Natural killer cell (primary cell): ENCODE results near the gene DIPK1A. TPM values are rescaled to one million over a fixed set of nuclear protein-coding genes. Genes with fewer than 3 reads are reported as not detected.

Source experiments
- ATAC-seq, 3 donors: fragments of 150-1000 bp in 2 of 3; fragments of 200-7000 bp in 1 of 3; cut with Tn5 transposase; 1 replicate in 1 of 3; 2 replicates in 2 of 3; pipeline ENCODE4 v1.10.0; 2021; ENCODE audit warnings: mild to moderate bottlenecking in 2 of 3, moderate library complexity in 2 of 3
- DNase-seq, 2 donors: peaks; one replicate each; pipeline versions ENCODE4 v3.0.0 to v3.0.0-alpha.2; 2013 to 2021; ENCODE audit warnings: mixed read lengths in 1 of 2
- H3K27ac ChIP-seq: one replicate; pipeline ENCODE4 v1.5.1; 2013; ENCODE audit warnings: mild to moderate bottlenecking, low read length
- H3K27me3 ChIP-seq: one replicate; pipeline ENCODE4 v1.6.1; 2013; ENCODE audit warnings: low read length; ENCODE audit not compliant: control insufficient read depth, insufficient read depth
- H3K36me3 ChIP-seq: one replicate; pipeline ENCODE4 v1.6.1; 2013; ENCODE audit warnings: low read length; ENCODE audit not compliant: control insufficient read depth, insufficient read depth
- H3K4me1 ChIP-seq: one replicate; pipeline ENCODE4 v1.6.1; 2013; ENCODE audit warnings: low read length; ENCODE audit not compliant: control insufficient read depth, insufficient read depth
- H3K4me3 ChIP-seq: one replicate; pipeline ENCODE4 v1.5.1; 2013; ENCODE audit warnings: low read length
- H3K9me3 ChIP-seq: one replicate; pipeline ENCODE4 v1.6.1; 2013; ENCODE audit warnings: low read length; ENCODE audit not compliant: control insufficient read depth, insufficient read depth
- H3K27ac Mint-ChIP-seq, 2 donors: one replicate each; pipeline ENCODE4 v1.8.0; 2022; ENCODE audit warnings: mild to moderate bottlenecking in 2 of 2, mixed read lengths in 2 of 2, moderate library complexity in 1 of 2
- H3K27me3 Mint-ChIP-seq, 2 donors: one replicate each; pipeline ENCODE4 v1.8.0; 2022; ENCODE audit warnings: low read depth in 2 of 2, mixed read lengths in 2 of 2
- H3K36me3 Mint-ChIP-seq: one replicate; pipeline ENCODE4 v1.8.0; 2022; ENCODE audit warnings: mixed read lengths
- H3K4me1 Mint-ChIP-seq, 2 donors: one replicate each; pipeline ENCODE4 v1.8.0; 2022; ENCODE audit warnings: mixed read lengths in 2 of 2
- H3K4me3 Mint-ChIP-seq: one replicate; pipeline ENCODE4 v1.8.0; 2022; ENCODE audit warnings: mild to moderate bottlenecking, moderate library complexity, mixed read lengths
- H3K9me3 Mint-ChIP-seq, 2 donors: one replicate each; pipeline ENCODE4 v1.8.0; 2022; ENCODE audit warnings: mixed read lengths in 2 of 2
- WGBS: methylation state at CpG from one replicate; pipeline ENCODE4 v1.1.7; 2013; ENCODE audit warnings: missing lambda C conversion rate; ENCODE audit not compliant: insufficient coverage; 5-methylcytosine and 5-hydroxymethylcytosine counted together
- intact Hi-C: fragments of 100-400 bp; cut with micrococcal nuclease; formaldehyde crosslinking; loops from one replicate; pipeline ENCODE4 v1.14.2; 2022
- total RNA-seq, 4 donors: library from RNA; stranded (reverse); fragments of 120-200 nt in 1 of 4; gene quantifications; one replicate each; pipeline versions ENCODE4 v1.2.3 to v1.2.4, GENCODE V29; 2013 to 2022
- TF ChIP-seq, protein P1 (sequence below): fragments of 200-600 bp; IDR thresholded peaks from one replicate; pipeline ENCODE4 v1.8.0; 2022; ENCODE audit warnings: antibody characterized with exemption

DIPK1A gene
- total RNA-seq, 3 donors from 2014 or later (not counting 1 experiment from before 2014, with no cell fraction given): 7.0 to 11.3 (median 11.2) TPM

DNA sequence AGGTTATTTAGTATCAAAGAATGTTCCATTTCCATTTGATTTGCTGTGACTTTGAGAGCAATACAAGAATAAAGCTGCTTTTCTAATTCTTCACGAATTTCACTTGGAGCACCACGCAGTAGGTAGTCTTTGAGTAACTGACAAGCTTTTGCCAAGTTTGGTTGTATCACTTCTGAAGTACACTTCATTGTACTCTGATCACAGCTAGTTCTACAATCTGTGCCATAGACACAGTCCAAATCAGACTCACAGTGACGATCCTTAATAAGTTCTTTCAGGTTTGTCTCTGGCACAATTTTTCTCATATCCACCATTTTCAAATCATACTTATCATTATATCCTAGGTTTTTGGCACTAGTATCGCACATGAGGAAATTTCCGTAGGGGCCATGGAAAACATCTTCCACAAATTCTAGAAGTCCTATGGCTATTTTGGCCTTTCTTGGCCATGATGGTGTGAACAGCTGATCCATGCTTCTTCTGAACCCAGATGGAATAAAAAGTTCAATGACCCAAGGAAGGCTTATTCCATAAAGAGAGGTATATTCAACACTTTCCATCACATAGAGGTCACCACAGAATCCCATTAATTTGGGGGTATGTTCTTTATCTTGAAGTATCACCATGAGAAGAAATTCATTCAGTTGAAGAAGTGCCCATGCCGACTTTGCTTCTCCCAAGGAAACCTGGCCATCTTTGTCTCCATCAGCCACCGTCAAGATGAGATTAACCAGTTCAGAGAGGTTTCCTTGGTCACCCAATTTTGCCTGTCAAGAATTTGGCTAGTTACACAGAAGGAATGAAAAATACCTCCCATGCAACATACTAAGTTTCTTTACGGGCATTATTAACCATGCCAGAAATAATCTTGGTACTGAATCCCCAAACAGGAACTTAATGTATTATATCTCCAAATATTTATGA lies 117.6 kb downstream of the DIPK1A start:
- peak overlapping the region; percentile 67 to 68 for H3K27ac Mint-ChIP-seq
- no peak overlapping the region for H3K4me3 Mint-ChIP-seq
- peaks cover 18% of the 10 kb centered on the region for H3K36me3 Mint-ChIP-seq
- WGBS: 92% methylated on average over 8 of the region's 8 CpGs
- no peaks in the 10 kb centered on the region for H3K27me3 Mint-ChIP-seq
- ATAC-seq (no peak), DNase-seq (no peak)
- no peaks in the 10 kb centered on the region for H3K27me3 ChIP-seq
- no peak overlapping the region for H3K4me3 ChIP-seq
- peaks cover 9% of the 10 kb centered on the region for H3K4me1 ChIP-seq
- intact Hi-C loops: no loop called here
- no peak overlapping the region for H3K27ac ChIP-seq
- TF ChIP-seq, protein P1, sequence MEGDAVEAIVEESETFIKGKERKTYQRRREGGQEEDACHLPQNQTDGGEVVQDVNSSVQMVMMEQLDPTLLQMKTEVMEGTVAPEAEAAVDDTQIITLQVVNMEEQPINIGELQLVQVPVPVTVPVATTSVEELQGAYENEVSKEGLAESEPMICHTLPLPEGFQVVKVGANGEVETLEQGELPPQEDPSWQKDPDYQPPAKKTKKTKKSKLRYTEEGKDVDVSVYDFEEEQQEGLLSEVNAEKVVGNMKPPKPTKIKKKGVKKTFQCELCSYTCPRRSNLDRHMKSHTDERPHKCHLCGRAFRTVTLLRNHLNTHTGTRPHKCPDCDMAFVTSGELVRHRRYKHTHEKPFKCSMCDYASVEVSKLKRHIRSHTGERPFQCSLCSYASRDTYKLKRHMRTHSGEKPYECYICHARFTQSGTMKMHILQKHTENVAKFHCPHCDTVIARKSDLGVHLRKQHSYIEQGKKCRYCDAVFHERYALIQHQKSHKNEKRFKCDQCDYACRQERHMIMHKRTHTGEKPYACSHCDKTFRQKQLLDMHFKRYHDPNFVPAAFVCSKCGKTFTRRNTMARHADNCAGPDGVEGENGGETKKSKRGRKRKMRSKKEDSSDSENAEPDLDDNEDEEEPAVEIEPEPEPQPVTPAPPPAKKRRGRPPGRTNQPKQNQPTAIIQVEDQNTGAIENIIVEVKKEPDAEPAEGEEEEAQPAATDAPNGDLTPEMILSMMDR: no peak
- H3K36me3 ChIP-seq: peaks cover 61% of the 10 kb centered on the region
- H3K4me1 Mint-ChIP-seq: peaks cover 25% of the 10 kb centered on the region in 2 donors
- H3K9me3 Mint-ChIP-seq: no peaks in the 10 kb centered on the region
- H3K9me3 ChIP-seq: no peaks in the 10 kb centered on the region

DNA sequence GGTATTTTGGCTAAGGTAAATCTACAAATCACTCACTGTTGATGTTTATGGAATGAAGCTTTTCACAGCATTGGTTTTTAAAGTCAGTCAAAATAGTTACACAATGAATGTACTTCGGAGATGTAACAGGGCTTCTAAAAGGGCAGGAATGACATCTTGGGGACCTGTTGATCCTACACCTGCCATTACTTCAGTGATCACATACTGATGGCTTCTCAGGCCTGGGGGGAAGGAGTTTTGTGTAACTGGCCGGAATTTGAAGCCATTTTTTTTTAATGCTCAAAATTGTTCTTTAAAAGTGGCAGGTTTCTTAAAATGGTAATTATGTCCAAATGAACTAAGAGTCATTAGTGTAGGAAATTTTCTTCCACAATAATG lies 118.2 kb downstream of the DIPK1A start:
- peak overlapping the region; percentile 67 to 68 for H3K27ac Mint-ChIP-seq
- H3K4me1 Mint-ChIP-seq: peaks cover 31% of the 10 kb centered on the region in 2 donors
- no peak overlapping the region for H3K4me3 Mint-ChIP-seq
- ATAC-seq (no peak), DNase-seq (no peak)
- 86% methylated on average over 1 of the region's 2 CpGs for WGBS
- TF ChIP-seq, protein P1: no peak
- H3K27me3 ChIP-seq: no peaks in the 10 kb centered on the region
- peaks cover 9% of the 10 kb centered on the region for H3K4me1 ChIP-seq
- intact Hi-C loops: no loop called here
- no peak overlapping the region for H3K27ac ChIP-seq
- H3K27me3 Mint-ChIP-seq: no peaks in the 10 kb centered on the region
- peaks cover 67% of the 10 kb centered on the region for H3K36me3 ChIP-seq
- H3K9me3 ChIP-seq: no peaks in the 10 kb centered on the region
- no peak overlapping the region for H3K4me3 ChIP-seq
- peaks cover 24% of the 10 kb centered on the region for H3K36me3 Mint-ChIP-seq
- no peaks in the 10 kb centered on the region for H3K9me3 Mint-ChIP-seq

DNA sequence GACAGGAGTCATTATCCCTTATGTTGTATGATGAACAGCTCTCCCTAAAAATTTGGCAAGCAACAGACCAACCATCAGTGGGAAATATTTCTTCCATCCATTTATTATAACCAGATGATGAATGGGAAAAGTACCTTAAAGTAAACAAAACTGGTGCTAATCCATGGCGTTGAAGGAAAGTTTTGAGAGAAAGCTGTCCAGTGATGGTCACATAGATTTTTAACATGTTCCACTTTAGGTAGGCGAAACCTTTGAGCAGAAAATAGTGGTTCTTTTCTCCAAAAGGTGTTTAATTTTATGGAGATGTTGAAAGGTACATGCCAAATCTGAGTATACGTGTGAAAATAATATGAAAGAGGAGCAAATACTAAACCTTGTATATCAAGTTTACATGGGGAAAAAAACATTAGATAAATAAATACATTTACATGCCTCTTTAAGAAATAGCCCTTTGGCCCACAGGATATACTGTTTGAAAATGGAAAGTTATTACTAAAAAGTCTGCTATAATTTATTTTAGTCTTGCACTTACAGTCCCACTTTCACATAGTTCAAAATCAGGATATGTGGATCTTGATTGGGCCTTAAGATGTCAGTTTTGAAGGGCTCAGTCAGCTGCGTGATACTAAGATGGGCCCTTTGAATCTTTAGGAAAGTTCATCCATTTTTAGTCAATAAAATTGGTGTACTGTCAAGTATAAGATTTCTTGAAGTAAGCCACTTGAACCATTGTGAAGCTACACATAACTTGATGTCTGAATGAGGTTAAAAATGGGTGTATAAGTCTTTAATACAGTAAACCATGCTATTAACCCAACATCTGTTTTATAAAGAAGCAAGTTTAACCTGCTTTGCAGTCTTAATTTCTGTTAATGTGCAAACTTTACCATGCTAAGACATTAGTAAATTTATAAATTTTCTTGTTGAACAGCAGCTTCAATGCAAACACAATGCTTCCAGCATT lies 118.9 kb downstream of the DIPK1A start:
- 96% methylated on average over 3 of the region's 4 CpGs for WGBS
- peaks cover 9% of the 10 kb centered on the region for H3K4me1 ChIP-seq
- Mint-ChIP-seq H3K36me3 (peaks cover 30% of the 10 kb centered on the region), H3K9me3 (no peaks in the 10 kb centered on the region), H3K4me3 (no peak overlapping the region), H3K27ac (peak overlapping the region; percentile 67 to 68), H3K4me1 (peaks cover 38% of the 10 kb centered on the region in 2 donors), H3K27me3 (no peaks in the 10 kb centered on the region)
- ATAC-seq (no peak), DNase-seq (no peak)
- no peaks in the 10 kb centered on the region for H3K9me3 ChIP-seq
- H3K4me3 ChIP-seq: no peak overlapping the region
- no peaks in the 10 kb centered on the region for H3K27me3 ChIP-seq
- no peak overlapping the region for H3K27ac ChIP-seq
- TF ChIP-seq, protein P1: no peak
- intact Hi-C loops: no loop called here
- peaks cover 74% of the 10 kb centered on the region for H3K36me3 ChIP-seq
